Epidermal melanocyte (primary cell): ENCODE results near the gene MAML3.

ENCODE experiments used
- DNase-seq: peaks from one replicate; pipeline ENCODE4 v3.0.0; 2011; ENCODE audit warnings: low spot score; ENCODE audit not compliant: insufficient read length

MAML3 gene

DNA sequence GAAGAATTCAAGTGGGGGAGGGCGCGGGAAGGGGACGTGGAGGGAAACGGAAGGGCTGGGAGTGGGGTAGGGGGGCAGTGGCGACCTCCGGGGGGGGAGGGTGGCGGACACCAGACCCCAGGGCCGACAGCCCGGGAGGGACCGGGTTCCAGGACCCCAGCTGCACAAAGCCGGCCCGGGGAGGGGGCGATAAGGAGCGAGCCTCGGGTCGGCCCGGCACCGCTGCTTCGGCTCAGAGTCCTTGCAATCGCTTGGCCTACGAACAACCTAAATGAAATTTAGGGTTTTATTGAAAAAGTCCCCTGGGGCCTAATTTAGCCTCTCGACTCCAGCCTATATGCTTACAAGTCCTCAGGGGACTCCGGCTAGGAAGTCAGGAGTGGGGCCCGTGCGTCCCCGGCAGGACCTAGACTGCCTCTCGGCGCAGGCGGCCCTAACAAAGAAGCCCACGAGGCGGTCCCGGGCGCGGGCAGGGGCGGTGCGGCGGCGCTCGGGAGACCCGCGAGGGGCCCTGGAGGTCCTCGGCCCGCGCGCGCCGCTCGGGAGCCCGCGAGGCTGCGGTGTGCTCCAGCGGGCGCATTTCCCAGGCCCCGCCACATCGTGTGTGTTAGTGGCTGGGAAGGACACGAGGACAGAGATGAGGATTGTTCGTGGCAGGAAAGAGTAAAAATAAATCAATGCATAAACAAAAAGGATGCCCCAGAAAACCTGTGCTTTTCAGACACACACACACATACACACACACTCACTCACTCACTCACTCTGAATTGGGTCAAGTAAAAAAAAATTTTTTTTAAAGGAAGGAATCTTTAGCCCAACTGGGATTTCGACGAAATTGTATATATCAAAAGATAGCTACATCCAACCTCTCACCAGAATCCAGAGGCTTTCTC lies 418.4 kb downstream of the MAML3 start:
- no peak for DNase-seq

DNA sequence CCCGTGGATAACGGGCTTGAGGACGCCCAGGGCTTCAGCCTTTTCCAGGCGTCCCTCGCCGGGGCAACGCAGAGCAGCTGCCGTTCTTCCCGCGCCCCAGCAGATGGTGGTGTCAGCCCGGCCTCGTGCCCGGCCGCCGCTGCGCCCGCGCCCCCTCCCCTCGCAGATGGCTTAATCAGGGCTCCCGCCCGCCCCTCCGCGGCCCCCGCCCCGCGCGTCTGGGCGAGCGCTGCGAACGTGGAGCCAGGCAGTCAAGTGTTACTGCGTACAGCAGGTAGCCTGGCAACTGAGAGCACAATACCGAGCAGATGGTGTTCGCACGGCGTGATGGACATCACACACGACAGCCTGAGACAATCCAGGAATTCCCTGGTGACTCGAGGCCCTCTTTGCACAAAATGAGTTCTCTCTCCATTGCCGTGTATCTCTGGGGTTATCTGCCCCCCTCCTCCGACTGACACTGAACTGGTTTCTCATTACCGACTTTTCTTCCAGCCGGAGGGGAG lies 419.1 kb downstream of the MAML3 start:
- DNase-seq = peak; percentile 89

DNA sequence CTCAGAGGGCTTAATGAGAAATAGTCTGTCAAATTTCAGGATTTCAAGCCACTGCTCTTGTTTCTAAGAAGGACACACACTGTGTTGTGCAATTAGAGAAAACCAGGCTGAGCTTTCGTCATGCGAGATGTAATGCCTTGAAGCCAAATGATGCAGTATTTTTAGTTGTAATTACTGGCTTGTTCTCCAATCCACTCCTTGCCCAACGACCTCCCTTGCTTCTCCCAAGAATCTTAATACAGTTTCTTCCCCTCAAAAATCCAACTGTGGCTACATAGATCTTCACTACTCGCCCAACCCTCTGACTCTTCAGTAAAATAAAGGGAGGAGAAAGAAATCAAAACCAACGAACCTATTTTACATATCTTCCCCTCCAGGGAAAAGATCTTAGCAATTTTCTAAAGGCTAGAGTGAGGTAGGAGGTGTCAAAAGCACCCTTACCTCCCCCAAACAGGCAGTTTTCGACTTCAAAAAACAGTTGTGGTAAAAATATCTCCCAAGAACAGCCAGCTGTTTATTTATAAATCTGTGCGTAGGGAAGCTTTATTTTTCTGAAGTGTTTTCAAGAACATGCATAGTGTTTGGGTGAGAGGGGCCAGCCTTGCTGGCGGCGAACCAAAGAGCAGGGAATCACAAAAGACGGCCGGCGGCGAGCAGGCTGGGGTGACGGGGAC lies 419.6 kb downstream of the MAML3 start:
- DNase-seq = peak; percentile 69

DNA sequence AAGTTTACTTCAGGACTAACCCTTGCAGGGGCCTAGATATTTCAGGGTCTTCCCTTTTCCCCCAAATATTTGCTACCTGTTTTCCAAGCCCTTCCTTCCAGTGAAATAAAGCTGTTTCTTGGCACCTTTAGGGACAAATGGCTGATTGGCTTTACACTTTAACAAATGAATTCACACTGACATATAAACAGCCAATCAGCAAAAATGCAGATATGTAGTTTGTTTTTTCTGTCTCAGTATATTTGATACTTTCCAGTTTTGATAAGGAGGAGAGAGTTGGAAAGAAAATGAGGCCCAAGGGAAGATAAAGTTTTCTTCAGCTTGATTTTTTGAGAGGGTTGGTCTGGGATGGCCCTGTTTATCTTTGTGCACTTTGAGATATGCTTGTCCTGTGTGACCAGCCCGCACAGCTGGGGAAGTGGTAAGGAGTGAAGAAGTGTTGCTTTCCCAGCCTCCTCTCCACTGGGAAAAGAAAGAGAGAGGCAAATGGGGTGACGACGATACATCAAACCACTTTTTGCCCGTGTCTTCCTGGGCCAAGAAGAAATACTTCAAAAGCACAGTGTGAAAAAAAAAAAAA lies 420.9 kb downstream of the MAML3 start:
- no peak for DNase-seq

DNA sequence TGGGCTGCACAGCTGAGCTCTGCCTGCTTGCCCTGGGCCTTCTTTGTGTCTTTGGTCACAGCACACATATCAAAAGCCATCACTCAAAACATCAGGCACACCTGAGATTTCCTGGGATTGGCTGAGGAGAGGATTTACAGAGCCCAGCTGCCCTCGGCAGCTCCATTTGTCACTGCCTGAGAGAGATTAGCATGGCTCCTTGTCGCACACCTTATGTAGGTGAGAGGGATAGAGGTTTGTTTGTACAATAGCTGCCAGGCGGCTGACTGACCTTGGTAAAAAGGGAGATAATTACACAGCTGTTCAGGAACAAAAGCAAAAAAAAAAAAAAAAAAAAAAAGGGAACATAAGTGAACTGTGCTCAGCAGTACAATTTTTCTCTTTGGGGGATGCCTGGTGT lies 425.1 kb downstream of the MAML3 start:
- no peak for DNase-seq

DNA sequence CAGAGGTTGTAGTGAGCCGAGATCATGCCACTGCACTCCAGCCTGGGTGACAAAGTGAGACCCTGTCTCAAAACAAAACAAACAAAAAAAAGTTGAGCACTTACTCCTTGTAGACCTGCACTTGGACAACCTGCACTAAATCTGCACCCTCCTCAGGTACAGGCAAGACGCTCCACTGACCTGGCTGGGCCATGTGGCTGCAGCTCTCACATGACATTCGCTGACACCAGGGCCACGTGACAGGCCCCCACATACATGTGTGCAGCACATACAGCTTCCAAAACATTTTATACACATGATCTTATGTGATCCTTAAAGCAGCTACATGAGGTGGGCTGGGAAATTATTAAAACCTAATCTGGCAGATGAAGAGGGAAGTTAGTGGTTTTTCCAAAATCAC lies 425.8 kb downstream of the MAML3 start:
- no peak for DNase-seq

DNA sequence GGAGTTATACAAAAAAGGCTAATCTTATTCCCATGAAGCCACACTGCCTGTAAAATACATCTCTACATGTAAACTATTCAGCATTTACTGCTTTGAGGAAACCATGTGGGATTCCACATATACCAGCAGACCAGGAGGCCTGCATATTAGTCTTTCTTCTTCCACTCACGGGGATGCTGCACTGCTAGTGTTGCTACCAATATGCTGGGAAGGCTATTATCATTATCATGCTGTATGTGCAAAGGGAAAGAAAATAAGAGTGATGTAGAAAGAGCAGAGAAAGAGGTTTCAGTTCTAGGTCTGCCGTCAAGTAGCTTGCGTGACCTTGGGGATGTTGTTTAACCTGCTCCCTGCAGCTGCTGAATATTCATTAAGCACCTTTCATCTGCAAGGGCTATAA lies 427.4 kb downstream of the MAML3 start:
- DNase-seq = no peak

DNA sequence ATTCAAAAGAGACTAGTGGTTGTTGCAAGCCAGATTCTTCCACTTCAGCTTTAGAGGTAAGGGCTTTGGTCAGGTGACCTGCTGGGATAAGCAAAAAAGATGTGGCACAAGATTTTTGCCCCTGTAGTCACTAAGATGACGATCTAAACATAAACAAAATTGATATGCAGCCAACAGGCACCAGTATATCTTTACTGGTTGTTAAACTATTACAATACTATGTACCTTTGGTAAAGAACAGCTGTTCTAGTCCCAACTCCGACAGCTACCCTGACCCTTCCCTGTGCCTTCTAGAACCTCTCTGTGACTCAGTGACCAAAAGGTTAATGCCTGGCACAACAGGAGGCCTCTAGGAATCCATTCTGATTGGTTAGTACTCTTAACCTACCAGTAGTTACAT lies 428.7 kb downstream of the MAML3 start:
- DNase-seq = no peak

DNA sequence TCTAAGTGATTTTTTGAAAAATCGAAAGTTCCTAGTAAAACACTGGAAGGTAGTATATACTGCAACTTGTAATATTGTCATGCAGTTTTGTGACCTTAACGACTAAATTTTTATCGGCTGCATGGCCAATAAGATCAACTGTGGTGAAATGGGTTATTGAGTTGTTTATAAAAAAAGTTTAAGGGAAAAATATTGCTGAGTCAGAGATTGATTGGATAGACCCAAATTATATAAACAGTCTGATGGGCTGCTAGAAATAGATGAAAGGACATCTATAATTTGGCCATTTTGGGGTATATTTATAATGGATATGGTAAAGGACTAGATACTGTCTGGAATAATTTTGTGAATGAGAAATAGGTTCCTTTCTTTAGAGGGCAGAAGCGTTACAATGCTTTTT lies 432.2 kb downstream of the MAML3 start:
- DNase-seq = no peak

DNA sequence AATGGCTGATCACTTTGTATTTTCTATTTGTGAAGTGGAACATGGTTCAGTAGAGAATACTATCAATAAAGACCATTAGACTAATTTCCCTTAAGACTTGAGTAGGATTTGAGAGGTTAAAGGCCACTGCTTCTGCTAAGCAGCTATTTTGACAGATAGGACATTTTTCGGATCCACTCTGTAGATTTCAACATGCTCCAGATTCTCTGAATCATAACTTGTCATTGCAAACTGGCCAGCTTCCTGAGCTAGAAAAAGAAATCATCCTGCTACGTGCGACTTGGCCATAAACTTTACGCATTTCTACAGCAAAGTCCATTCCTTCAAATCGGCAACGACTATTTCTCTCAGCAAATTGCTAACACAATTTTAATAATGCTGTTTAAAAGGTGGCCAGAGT lies 433.2 kb downstream of the MAML3 start:
- DNase-seq = no peak

DNA sequence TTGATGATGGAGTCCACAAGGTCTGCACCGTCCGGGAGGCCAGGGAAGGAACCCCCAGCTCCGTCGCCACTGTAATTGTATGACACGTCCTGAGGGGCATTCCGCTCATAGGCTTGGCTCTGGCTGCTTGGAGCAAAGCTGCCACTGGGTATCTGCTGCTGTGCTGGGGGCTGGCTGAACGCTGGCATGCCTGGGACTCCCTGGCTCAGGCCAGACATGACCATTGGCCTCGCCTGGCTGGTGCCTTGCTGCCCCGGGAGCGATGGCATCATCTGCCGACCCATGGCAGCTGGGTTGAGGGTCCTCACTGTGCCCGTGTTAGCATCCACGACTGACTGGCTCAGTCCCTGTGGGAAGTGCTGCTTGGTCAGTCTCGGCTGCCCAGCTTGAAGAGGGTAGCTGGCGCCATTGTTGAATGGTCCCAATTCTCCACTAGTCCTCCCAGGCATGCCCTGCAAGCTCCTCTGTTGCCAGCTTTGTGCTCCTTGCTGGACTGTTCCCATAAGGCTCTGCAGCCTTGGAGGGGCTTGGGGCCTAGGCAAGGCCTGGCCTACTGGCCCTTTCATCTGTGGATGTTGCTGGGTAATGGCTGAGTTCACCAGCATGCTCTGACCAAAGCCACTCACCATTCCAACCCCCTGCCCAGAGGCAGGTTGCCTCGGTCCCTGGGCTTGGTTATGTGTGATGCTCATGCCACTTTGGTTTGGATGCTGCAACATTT lies 434.4 kb downstream of the MAML3 start:
- DNase-seq = no peak

DNA sequence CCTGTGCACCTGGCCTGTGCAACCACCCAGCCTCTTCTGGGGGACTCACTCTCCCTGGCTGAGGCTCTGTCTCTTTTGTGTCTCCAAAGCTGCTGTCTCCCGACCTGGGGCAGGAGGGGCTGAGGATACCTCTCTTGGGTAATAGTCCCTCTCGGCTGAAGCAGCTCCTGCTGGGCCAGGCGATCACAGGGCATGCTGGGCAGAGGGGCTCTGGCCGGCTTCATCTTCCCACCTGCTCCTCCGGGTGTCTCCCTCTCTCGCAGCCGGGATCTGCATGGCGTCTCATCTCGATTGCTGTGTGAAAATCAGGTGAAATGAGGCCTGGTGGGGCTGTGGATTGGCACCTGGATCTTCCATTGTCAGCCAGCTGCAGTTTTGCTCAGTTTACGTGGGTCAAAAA lies 435.2 kb downstream of the MAML3 start:
- DNase-seq = no peak

DNA sequence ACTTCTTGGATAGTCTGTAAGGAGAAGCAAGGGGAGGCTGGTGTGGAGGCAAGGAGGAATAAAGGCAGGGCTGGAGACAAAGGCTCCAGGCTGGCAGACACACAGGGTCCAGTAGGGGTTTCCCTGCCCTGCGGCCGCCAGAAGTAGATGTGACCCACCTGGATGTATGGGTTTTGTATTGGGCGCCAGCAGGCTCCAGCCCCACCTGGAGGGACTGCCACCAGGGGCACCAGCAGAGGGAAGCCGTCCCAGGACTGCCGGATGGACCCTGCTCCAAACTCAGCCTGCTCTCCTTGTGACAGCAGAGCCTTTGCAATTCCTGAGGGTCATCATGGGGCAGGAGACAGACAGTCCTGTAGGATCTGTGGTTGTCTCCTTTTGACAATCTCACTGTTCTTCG lies 435.6 kb downstream of the MAML3 start:
- no peak for DNase-seq

DNA sequence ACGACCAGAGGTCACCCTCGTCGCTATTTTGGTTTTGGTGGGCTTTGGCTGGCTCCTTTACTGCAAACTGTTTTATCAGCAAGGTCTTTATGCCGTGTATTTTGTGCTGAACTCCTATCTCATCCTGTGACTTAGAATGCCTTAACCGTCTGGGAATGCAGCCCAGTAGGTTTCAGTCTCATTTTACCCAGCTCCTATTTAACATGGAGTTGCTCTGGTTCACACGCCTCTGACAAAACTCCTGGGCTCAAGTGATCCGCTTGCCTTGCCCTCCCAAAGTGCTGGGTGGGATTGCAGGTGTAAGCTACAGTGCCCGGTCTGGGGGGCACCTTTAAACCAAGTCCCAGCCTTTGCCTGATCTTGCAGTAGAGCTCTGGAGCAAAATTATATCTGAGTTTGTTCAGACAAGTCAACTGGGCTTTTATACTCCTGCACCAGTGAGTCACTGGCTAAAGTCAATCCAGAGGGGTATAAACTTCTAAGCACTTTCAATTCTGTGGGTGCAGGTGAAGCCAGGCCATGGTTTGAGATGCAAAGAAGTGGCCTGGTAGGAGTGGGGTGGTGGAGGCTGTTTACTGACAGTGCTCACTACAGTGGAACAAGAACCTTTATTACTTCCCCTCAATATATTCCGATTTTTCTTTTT lies 438.1 kb downstream of the MAML3 start:
- DNase-seq = no peak

DNA sequence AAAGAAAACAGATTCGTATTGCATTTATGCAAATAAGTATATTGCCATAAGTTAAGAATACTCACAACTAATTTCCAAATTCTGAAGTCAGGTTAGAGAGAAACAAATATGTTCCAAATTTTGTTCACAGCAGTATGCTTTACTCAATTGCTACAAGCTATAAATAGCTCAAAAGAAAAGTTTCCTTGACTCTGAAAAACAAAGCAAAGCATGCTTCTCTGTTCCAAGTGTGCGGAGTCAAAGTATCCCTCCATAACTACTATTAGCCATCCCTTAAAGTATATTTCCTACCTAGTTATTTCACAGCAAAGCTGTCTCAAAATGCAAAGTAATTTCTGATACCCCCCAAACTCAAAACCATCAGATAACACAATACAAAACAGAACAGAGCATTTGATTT lies 441.1 kb downstream of the MAML3 start:
- no peak for DNase-seq

DNA sequence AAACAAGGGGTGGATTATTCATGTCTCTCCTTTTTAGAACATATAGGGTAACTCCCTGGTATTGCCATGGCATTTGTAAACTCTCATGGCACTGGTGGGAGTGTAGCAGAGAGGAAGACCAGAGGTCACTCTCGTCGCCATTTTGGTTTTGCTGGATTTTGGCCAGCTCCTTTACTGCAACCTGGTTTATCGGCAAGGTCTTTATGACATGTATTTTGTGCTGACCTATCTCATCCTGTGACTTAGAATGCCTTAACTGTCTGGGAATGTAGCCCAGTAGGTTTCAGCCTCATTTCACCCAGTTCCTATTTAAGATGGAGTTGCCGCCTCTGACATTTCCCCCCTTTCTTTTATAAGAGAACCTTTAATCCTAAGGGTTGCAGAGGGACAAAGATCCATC lies 442.5 kb downstream of the MAML3 start:
- DNase-seq = no peak

DNA sequence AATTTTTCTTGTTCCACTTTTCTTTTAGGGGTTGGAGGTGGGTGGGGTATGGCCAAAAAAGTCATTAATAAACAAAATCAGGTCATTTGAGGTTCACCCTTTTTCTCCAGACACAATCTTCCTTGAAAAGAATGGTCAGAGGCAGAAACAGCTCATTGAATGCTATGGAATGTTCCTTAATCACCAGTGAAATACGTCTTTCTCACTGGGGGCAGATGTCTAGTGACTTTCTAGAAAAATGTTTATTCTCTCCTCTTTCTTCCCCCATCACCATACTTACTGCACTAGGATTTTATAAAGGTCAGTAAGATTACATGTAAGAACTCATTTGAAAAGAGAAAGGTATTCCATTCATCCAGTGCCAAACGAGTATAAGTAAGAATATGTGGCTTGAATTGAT lies 443.9 kb downstream of the MAML3 start:
- DNase-seq = no peak

DNA sequence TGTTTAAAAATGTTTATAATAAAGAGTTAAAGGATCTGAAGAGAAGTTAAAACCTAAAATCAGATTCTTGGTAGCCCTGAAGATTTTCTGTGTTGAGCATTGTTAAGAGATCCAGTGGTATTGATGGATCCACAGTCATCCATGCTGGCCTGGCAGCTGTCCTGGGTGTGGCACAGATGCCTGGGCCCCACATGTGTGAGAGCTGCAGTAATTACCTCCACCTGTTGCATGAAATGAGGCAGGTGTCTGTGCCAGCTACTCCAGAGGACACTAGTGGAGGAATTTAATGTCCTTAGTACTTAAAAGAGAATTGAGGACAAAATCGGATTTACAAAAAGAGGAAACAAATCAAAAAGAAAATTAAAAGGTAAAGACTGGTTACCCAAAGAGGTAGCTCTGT lies 444.3 kb downstream of the MAML3 start:
- DNase-seq = no peak

DNA sequence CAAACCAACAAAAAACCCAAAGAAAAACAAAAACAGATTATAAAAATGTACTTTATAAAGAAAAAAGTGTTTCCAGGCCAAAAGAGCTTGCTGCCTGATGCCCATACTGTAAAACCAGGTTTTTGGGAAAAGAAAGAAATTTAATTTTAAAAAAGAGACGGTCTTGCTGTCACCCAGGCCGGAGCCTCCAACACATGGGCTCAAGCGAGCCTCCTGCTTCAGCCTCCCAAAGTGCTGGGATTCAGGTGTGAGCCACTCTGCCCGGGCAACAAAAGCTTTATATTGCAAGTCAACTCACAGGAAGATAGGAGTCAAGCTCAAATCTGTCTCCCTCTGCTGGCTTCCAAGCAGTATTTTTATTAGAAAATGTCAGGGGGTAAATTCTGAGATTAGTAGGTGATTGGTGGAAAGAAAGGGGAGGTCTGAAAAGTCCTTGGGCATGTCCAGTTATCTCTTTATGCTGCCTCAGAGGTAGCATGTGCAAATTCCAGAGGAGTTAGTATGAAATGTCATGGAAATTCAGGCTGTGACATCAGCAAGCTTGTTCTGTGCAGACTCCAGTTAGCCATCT lies 449.0 kb downstream of the MAML3 start:
- DNase-seq = no peak

DNA sequence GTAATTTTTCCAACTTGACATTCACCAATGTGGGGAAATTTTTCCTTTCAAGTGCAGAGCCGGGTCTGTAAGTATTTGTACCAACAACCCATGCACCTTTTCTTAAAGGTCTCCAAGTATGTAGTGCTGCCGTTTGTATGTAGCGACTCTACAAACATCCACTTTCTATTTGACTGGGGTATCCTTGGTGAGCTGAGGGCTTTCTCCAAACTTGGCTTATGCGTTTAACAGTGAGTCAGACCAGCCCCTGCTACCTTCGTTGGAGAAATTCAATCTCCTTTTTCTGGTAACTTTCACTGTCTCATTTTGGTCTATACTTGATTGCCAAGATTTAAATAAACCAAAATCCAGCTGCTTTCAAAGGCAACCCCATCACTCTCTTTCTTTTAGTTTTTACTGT lies 453.4 kb downstream of the MAML3 start:
- no peak for DNase-seq
